Breast epithelium (tissue), 3 donors: Measurements from ENCODE around the gene POLR3H.

Experiments
- CTCF ChIP-seq, 3 donors: fragments of 450-650 bp; IDR thresholded peaks; one replicate each; pipeline ENCODE4 v1.5.1; 2016 to 2017; ENCODE audit warnings: antibody characterized with exemption in 3 of 3, mild to moderate bottlenecking in 3 of 3, moderate library complexity in 3 of 3
- POLR2A ChIP-seq: fragments of 450-650 bp; IDR thresholded peaks from one replicate; pipeline ENCODE4 v1.6.1; 2016; ENCODE audit warnings: antibody characterized with exemption, mild to moderate bottlenecking, moderate library complexity
- POLR2AphosphoS5 ChIP-seq, 3 donors: sonication (generic); formaldehyde crosslinking; IDR thresholded peaks; one replicate each; pipeline ENCODE4 v1.6.1; 2017; ENCODE audit warnings: antibody characterized with exemption in 3 of 3

- TF ChIP-seq POLR2A (no peak), CTCF (IDR thresholded peaks at IDR 0.05) (no peak), POLR2AphosphoS5 (IDR thresholded peaks at IDR 0.05) (no peak)
Measured at GRCh38 chr22:41491374-41492100, 52.7 kb downstream of the POLR3H start.
